Suprapubic skin (tissue), 3 donors: ENCODE measurements around the gene SLC6A11.

Experiments used
- CTCF ChIP-seq, 2 donors: fragments of 200-600 bp in 1 of 2; fragments of 450-650 bp in 1 of 2; sonication (generic) in 1 of 2; IDR thresholded peaks; one replicate each; pipeline ENCODE4 v1.5.1; 2016 to 2019; ENCODE audit warnings: antibody characterized with exemption in 2 of 2, mild to moderate bottlenecking in 1 of 2, moderate library complexity in 1 of 2
- EP300 ChIP-seq: sonication (generic); formaldehyde crosslinking; IDR thresholded peaks from one replicate; pipeline ENCODE4 v1.6.1; 2017; ENCODE audit warnings: antibody characterized with exemption

GRCh38 chr3:10985181-10985580 is 169.2 kb downstream of the SLC6A11 start:
- no peak for TF ChIP-seq CTCF (IDR thresholded peaks at IDR 0.05)
- TF ChIP-seq EP300, result no peak
